Large intestine (tissue), 3 donors: Measurements from ENCODE around the gene ERH. TPM values are rescaled to one million over a fixed set of nuclear protein-coding genes. Genes with fewer than 3 reads are reported as not detected.
"Not testable (repeated sequence)": the region's sequence is repeated elsewhere in the genome, so short reads cannot be mapped to it uniquely, and the experiment has no call there.

Experiments used
- DNase-seq, 2 donors: peaks; one replicate each; pipeline versions ENCODE4 v3.0.0 to v3.0.0-alpha.2; 2013
- H3K27ac ChIP-seq: one replicate; pipeline ENCODE4 v1.5.1; 2013; ENCODE audit warnings: low read length
- H3K27me3 ChIP-seq: 2 replicates; pipeline ENCODE4 v1.6.1; 2013; ENCODE audit warnings: low read length; ENCODE audit not compliant: control insufficient read depth, insufficient read depth
- H3K36me3 ChIP-seq: 2 replicates; pipeline ENCODE4 v1.6.1; 2013; ENCODE audit warnings: low read length; ENCODE audit not compliant: control insufficient read depth, insufficient read depth
- H3K4me1 ChIP-seq: one replicate; pipeline ENCODE4 v1.6.1; 2013; ENCODE audit warnings: low read length; ENCODE audit not compliant: control insufficient read depth, insufficient read depth
- H3K4me3 ChIP-seq: one replicate; pipeline ENCODE4 v1.5.1; 2013; ENCODE audit warnings: low read length
- H3K9me3 ChIP-seq: one replicate; pipeline ENCODE4 v1.6.1; 2013; ENCODE audit warnings: mild to moderate bottlenecking, low read depth, low read length, moderate library complexity; ENCODE audit not compliant: control insufficient read depth
- WGBS: methylation state at CpG from one replicate; pipeline ENCODE4 v1.1.5; 2013; ENCODE audit warnings: low lambda C conversion rate; ENCODE audit not compliant: insufficient coverage; 5-methylcytosine and 5-hydroxymethylcytosine counted together
- polyA plus RNA-seq: library from polyadenylated mRNA; unstranded; fragments of 120-200 nt; gene quantifications from one replicate; pipeline ENCODE4 v1.2.1, GENCODE V29; 2013

The ERH gene
- polyA plus RNA-seq, 1 donor: 163 TPM

DNA sequence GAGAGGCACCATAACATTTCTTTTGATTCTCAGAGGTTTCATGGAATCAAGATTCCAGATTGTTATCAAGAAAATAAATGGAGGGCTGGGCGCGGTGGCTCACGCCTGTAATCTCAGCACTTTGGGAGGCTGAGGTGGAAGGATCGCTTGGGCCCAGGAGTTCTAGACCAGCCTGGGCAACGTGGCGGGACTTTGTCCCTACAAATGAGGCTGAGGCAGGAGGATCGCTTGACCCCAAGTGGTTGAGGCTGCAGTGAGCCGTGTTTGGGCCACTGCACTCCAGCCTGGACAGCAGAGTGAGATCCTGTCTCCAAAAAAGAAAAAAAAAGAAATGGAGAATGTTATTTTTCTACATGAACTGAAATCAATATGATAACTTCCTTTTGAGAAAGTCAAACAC, 1.7 kb upstream of the ERH start:
- Histone ChIP-seq H3K9me3 (no peaks in the 10 kb centered on the region), H3K4me3 (peak overlapping the region; percentile 95), H3K27me3 (no peaks in the 10 kb centered on the region), H3K36me3 (peaks cover 14% of the 10 kb centered on the region), H3K4me1 (no peaks in the 10 kb centered on the region), H3K27ac (no peak overlapping the region)
- DNase-seq: no peak
- no CpG with 5 or more reads among the region's 8 CpGs for WGBS

- peak overlapping the region; percentile 95 for H3K4me3 ChIP-seq
- DNase-seq: no peak
- H3K4me1 ChIP-seq: no peaks in the 10 kb centered on the region
- H3K9me3 ChIP-seq: no peaks in the 10 kb centered on the region
- no CpG with 5 or more reads among the region's 18 CpGs for WGBS
- H3K27me3 ChIP-seq: no peaks in the 10 kb centered on the region
- peaks cover 20% of the 10 kb centered on the region for H3K36me3 ChIP-seq
- H3K27ac ChIP-seq: peak overlapping the region; percentile 84
These were observed 715 bp upstream of the ERH start for GRCh38 chr14:69398818-69399210.

- Histone ChIP-seq H3K9me3 (no peaks in the 10 kb centered on the region), H3K27me3 (no peaks in the 10 kb centered on the region), H3K4me3 (no peak overlapping the region), H3K4me1 (no peaks in the 10 kb centered on the region), H3K27ac (no peak overlapping the region), H3K36me3 (peaks cover 43% of the 10 kb centered on the region)
- WGBS: no CpG with 5 or more reads among the region's 4 CpGs
- DNase-seq: no peak
These were observed 2.2 kb downstream of the ERH start for GRCh38 chr14:69395929-69396328.

GRCh38 chr14:69392481-69392880, 5.6 kb downstream of the ERH start:
- no peaks in the 10 kb centered on the region for H3K4me1 ChIP-seq
- H3K9me3 ChIP-seq: no peaks in the 10 kb centered on the region
- peaks cover 58% of the 10 kb centered on the region for H3K36me3 ChIP-seq
- no peak overlapping the region for H3K27ac ChIP-seq
- no peak for DNase-seq
- no CpG with 5 or more reads among the region's 3 CpGs for WGBS
- H3K27me3 ChIP-seq: no peaks in the 10 kb centered on the region
- H3K4me3 ChIP-seq: no peak overlapping the region

DNA sequence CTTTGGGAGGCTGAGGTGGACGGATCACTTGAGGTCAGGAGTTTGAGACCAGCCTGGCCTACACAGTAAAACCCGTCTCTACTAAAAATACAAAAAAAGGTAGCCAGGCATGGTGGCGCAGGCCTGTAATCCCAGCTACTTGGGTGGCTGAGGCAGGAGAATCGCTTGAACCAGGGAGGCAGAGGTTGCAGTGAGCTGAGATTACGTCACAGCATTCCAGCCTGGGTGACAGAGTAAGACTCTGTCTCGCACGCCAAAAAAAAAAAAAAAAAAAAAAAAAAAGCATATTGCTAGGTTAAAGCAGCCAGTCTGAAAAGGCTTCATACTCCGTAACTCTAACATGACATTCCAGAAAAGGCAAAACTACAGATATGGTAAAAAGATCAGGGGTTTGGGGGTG, 6.7 kb downstream of the ERH start:
- H3K4me3 ChIP-seq, H3K4me1 ChIP-seq, H3K27ac ChIP-seq, H3K9me3 ChIP-seq, DNase-seq, H3K27me3 ChIP-seq: not testable (repeated sequence)
- peaks cover 66% of the 10 kb centered on the region for H3K36me3 ChIP-seq
- WGBS: no CpG with 5 or more reads among the region's 8 CpGs

- whole genome bisulfite sequencing: no CpG with 5 or more reads among the region's 3 CpGs
- peaks cover 51% of the 10 kb centered on the region for H3K36me3 ChIP-seq
- no peaks in the 10 kb centered on the region for H3K9me3 ChIP-seq
- no peaks in the 10 kb centered on the region for H3K4me1 ChIP-seq
- no peak for DNase-seq
- no peaks in the 10 kb centered on the region for H3K27me3 ChIP-seq
- H3K27ac ChIP-seq: no peak overlapping the region
- H3K4me3 ChIP-seq: no peak overlapping the region
These were observed 10.8 kb downstream of the ERH start for GRCh38 chr14:69387311-69387710.

GRCh38 chr14:69378274-69378673, 19.8 kb downstream of the ERH start:
- WGBS: no CpG with 5 or more reads among the region's 2 CpGs
- no peaks in the 10 kb centered on the region for H3K9me3 ChIP-seq
- H3K27me3 ChIP-seq: no peaks in the 10 kb centered on the region
- H3K27ac ChIP-seq: no peak overlapping the region
- peaks cover 19% of the 10 kb centered on the region for H3K36me3 ChIP-seq
- DNase-seq: no peak
- no peaks in the 10 kb centered on the region for H3K4me1 ChIP-seq
- no peak overlapping the region for H3K4me3 ChIP-seq

DNA sequence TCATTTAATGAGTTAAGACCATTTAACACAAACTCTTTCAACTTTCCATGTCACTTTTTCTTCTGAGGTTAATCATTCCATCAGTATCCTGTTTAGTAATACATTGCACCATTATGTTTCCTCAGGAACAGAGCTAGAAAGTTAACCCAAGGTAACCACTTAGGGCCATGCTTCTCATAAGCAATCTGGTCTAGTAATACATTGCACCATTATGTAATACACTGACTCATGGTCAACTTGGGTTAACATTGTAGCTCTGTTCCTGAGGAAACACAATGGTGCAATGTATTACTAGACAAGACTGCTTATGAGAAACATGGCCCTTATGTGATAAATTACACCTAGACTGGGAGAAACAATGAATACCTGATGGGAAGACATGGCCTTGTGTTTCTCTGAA, 21.7 kb downstream of the ERH start:
- H3K4me1 ChIP-seq: no peaks in the 10 kb centered on the region
- no peaks in the 10 kb centered on the region for H3K27me3 ChIP-seq
- H3K4me3 ChIP-seq: no peak overlapping the region
- H3K27ac ChIP-seq: no peak overlapping the region
- H3K9me3 ChIP-seq: no peaks in the 10 kb centered on the region
- H3K36me3 ChIP-seq: peaks cover 15% of the 10 kb centered on the region
- DNase-seq: peak in 1 of 2 donors; percentile 24

DNA sequence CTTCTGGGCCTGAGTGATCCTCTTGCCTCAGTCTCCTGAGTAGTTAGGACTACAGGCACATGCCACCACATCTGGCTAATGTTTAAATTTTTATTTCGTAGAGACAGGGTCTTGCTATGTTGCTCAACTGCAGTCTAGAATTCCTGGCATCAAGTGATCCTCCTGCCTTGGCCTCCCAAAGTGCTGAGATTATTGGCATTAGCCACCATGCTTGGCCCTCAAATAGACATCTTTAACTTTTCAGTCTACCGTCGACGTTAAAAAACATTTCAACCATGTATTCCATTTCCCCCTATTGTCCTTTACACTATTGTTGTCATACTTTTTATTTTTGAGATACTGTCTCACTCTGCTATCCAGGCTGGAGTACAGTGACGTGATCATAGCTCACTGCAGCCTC, 22.4 kb downstream of the ERH start:
- DNase-seq: no peak
- Histone ChIP-seq H3K4me1 (no peaks in the 10 kb centered on the region), H3K4me3 (no peak overlapping the region), H3K9me3 (no peaks in the 10 kb centered on the region), H3K27me3 (no peaks in the 10 kb centered on the region), H3K27ac (no peak overlapping the region), H3K36me3 (peaks cover 15% of the 10 kb centered on the region)
- no CpG with 5 or more reads among the region's 5 CpGs for WGBS

DNA sequence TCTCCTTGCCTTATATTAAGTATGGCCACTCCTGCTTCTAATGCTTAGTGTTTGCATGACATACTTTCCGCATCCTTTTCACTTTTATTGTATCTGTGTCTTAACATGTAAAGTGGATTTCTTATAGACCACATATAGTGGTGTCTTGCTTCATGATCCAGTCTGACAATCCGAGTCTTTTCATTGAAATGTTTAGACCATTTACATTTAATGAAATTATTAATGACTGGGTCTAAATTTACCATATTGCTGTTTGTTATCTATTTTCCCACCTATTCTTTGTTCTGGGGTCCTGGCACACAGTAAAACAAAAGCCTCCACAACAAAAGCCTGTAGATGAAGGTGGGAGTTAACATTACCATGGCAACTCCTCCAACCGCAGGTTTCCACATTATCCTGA, 22.9 kb downstream of the ERH start:
- WGBS: no CpG with 5 or more reads among the region's 3 CpGs
- Histone ChIP-seq H3K27me3 (no peaks in the 10 kb centered on the region), H3K36me3 (peaks cover 11% of the 10 kb centered on the region), H3K4me3 (no peak overlapping the region), H3K9me3 (no peaks in the 10 kb centered on the region), H3K4me1 (no peaks in the 10 kb centered on the region), H3K27ac (no peak overlapping the region)
- DNase-seq: no peak

GRCh38 chr14:69374235-69374634, 23.9 kb downstream of the ERH start:
- H3K36me3 ChIP-seq: peaks cover 6% of the 10 kb centered on the region
- DNase-seq: no peak
- H3K27me3 ChIP-seq: no peaks in the 10 kb centered on the region

More at GRCh38 chr14:69374235-69374634, 23.9 kb downstream of the ERH start:
- H3K4me1 ChIP-seq: no peaks in the 10 kb centered on the region
- H3K4me3 ChIP-seq: no peak overlapping the region
- H3K27ac ChIP-seq: no peak overlapping the region
- H3K9me3 ChIP-seq: no peaks in the 10 kb centered on the region
